GM12864 (cell line): Measurements from ENCODE around the gene KIAA0040.

Source experiments
- DNase-seq: peaks from one replicate; pipeline ENCODE4 v3.0.0-alpha.2; 2011; ENCODE audit warnings: low read depth
- H3K4me3 ChIP-seq: 2 replicates; pipeline ENCODE4 v1.5.1; 2011; ENCODE audit warnings: mild to moderate bottlenecking, low read depth, low read length, control low read depth
- CTCF ChIP-seq: IDR thresholded peaks from 2 replicates; pipeline ENCODE4 v1.5.1; 2011; ENCODE audit warnings: low read depth, mild to moderate bottlenecking, moderate library complexity, low read length, control low read depth, inconsistent platforms; ENCODE audit errors: missing control alignments

The KIAA0040 gene

GRCh38 chr1:175211656-175212055 is 19.1 kb upstream of the KIAA0040 start:
- no peak for TF ChIP-seq CTCF
- DNase-seq = no peak
- no peak overlapping the region for H3K4me3 ChIP-seq

GRCh38 chr1:175210744-175211143 is 18.2 kb upstream of the KIAA0040 start:
- H3K4me3 ChIP-seq = no peak overlapping the region
- no peak for TF ChIP-seq CTCF
- DNase-seq = no peak

GRCh38 chr1:175209493-175209921 is 16.9 kb upstream of the KIAA0040 start:
- no peak for TF ChIP-seq CTCF
- peak overlapping the region; percentile 37 for H3K4me3 ChIP-seq
- DNase-seq = no peak

GRCh38 chr1:175208773-175209492 is 16.4 kb upstream of the KIAA0040 start:
- peak overlapping the region; percentile 37 for H3K4me3 ChIP-seq
- no peak for TF ChIP-seq CTCF
- DNase-seq = no peak

- DNase-seq = no peak
- TF ChIP-seq CTCF = no peak
- no peak overlapping the region for H3K4me3 ChIP-seq
These were observed 15.4 kb upstream of the KIAA0040 start for GRCh38 chr1:175207971-175208370.

GRCh38 chr1:175206687-175207086 is 14.1 kb upstream of the KIAA0040 start:
- TF ChIP-seq CTCF = no peak
- no peak for DNase-seq
- H3K4me3 ChIP-seq = no peak overlapping the region

- no peak for DNase-seq
- no peak overlapping the region for H3K4me3 ChIP-seq
- TF ChIP-seq CTCF = no peak
These were observed 11.8 kb upstream of the KIAA0040 start for GRCh38 chr1:175204330-175204729.
